MM.1S (cell line): ENCODE data around the gene C19orf81.

Experiments used
- DNase-seq: peaks from one replicate; pipeline ENCODE4 v3.0.0-alpha.2; 2015
- H2AFZ ChIP-seq: fragments of 300-600 bp; sonication (generic); 2 replicates; pipeline ENCODE4 v1.6.0; 2016; ENCODE audit warnings: antibody characterized with exemption, low read length
- H3F3A ChIP-seq: fragments of 300-600 bp; sonication (generic); 2 replicates; pipeline ENCODE4 v1.6.1; 2016; ENCODE audit warnings: mild to moderate bottlenecking, antibody characterized with exemption, low read length, moderate library complexity, mixed read lengths; ENCODE audit not compliant: insufficient read depth
- H3K27ac ChIP-seq: fragments of 300-600 bp; sonication (generic); 2 replicates; pipeline ENCODE4 v1.5.1; 2016; ENCODE audit warnings: mild to moderate bottlenecking, low read length
- H3K27me3 ChIP-seq: fragments of 300-600 bp; sonication (generic); replicated peaks from 2 replicates; pipeline ENCODE4 v1.6.0; 2016; ENCODE audit warnings: low read length; ENCODE audit not compliant: insufficient read depth
- H3K36me3 ChIP-seq: fragments of 300-600 bp; sonication (generic); replicated peaks from 2 replicates; pipeline ENCODE4 v1.6.1; 2016; ENCODE audit warnings: mild to moderate bottlenecking, low read length, mixed read lengths; ENCODE audit not compliant: insufficient read depth
- H3K4me1 ChIP-seq: fragments of 300-600 bp; sonication (generic); 2 replicates; pipeline ENCODE4 v1.6.1; 2016; ENCODE audit warnings: low read length, mixed read lengths
- H3K4me2 ChIP-seq: fragments of 300-600 bp; sonication (generic); 2 replicates; pipeline ENCODE4 v1.6.0; 2016; ENCODE audit warnings: low read depth, low read length
- H3K4me3 ChIP-seq: fragments of 300-600 bp; sonication (generic); 2 replicates; pipeline ENCODE4 v1.5.1; 2016; ENCODE audit warnings: low read length, mixed read lengths
- H3K79me2 ChIP-seq: fragments of 300-600 bp; sonication (generic); 2 replicates; pipeline ENCODE4 v1.6.1; 2016; ENCODE audit warnings: mixed run types, low read length, mixed read lengths
- H3K9ac ChIP-seq: fragments of 300-600 bp; sonication (generic); 2 replicates; pipeline ENCODE4 v1.6.1; 2016; ENCODE audit warnings: low read length, mixed read lengths
- H3K9me2 ChIP-seq: fragments of 300-600 bp; sonication (generic); replicated peaks from 2 replicates; pipeline ENCODE4 v1.6.1; 2016; ENCODE audit warnings: mild to moderate bottlenecking, low read length, mixed read lengths; ENCODE audit not compliant: insufficient read depth
- H3K9me3 ChIP-seq: fragments of 300-600 bp; sonication (generic); replicated peaks from 2 replicates; pipeline ENCODE4 v1.6.1; 2016; ENCODE audit warnings: mild to moderate bottlenecking, low read length, mixed read lengths; ENCODE audit not compliant: insufficient read depth
- H4K20me1 ChIP-seq: fragments of 300-600 bp; sonication (generic); 2 replicates; pipeline ENCODE4 v1.6.1; 2016; ENCODE audit warnings: mild to moderate bottlenecking, low read length, moderate library complexity, mixed read lengths; ENCODE audit not compliant: insufficient read depth
- EZH2 ChIP-seq: fragments of 300-600 bp; sonication (generic); optimal IDR thresholded peaks from 2 replicates; pipeline ENCODE3; 2017; ENCODE audit warnings: low read depth, mild to moderate bottlenecking, antibody characterized with exemption, low read length, mixed read lengths
- EZH2phosphoT487 ChIP-seq: fragments of 300-600 bp; sonication (generic); IDR thresholded peaks from 2 replicates; pipeline ENCODE4 v1.6.1; 2018; ENCODE audit warnings: antibody characterized with exemption, low read length
- TF ChIP-seq, protein P1 (sequence below): fragments of 300-600 bp; sonication (generic); IDR thresholded peaks from 2 replicates; pipeline ENCODE4 v1.5.1; 2016; ENCODE audit warnings: antibody characterized with exemption, low read length, mixed read lengths

Gene C19orf81

DNA sequence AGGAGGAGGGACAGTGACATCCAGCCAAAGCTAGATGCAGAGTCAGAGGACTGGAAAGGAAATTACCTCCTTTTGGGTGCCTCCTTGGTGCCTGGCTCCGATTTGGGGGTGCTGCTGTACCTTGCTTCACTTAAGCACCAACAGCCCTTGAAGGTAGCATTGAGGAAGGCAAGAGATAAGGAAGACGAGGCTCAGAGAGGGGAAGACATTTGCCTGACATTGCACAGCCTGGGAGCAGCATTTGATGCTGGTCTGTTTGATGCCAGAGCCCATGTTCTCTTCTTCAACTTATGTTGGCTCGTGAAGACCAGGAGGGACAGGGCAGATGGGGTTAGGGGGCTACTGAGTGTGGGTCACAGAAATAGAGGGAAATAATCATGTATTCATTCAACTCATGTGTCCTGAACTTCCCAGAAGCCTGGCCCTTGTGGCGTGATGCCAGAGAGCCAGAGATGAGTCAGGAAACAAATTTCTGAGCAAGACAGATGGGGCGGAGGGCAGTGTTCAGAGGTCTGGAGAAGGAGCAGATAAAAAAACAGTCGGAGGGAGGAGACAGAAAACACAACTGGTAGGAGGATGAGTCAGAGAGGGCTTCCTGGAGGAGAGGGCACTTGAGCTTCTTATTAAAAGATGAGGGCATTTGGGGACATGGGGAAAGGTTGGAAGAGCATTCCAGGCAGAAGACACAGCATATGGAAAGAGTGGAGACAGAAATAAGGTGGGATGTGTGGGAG lies 3.0 kb upstream of the C19orf81 start:
- Histone ChIP-seq H3K27ac (no peak overlapping the region), H3K27me3 (peaks cover 30% of the 10 kb centered on the region), H3K4me3 (no peak overlapping the region), H3K9me2 (no peaks in the 10 kb centered on the region), H3K4me2 (no peak overlapping the region), H4K20me1 (no peaks in the 10 kb centered on the region), H3K4me1 (no peaks in the 10 kb centered on the region), H3K79me2 (no peaks in the 10 kb centered on the region), H3K36me3 (no peaks in the 10 kb centered on the region), H3K9ac (no peak overlapping the region), H3F3A (no peaks in the 10 kb centered on the region), H2AFZ (no peak overlapping the region), H3K9me3 (no peaks in the 10 kb centered on the region)
- no peak for TF ChIP-seq EZH2
- no peak for DNase-seq

DNA sequence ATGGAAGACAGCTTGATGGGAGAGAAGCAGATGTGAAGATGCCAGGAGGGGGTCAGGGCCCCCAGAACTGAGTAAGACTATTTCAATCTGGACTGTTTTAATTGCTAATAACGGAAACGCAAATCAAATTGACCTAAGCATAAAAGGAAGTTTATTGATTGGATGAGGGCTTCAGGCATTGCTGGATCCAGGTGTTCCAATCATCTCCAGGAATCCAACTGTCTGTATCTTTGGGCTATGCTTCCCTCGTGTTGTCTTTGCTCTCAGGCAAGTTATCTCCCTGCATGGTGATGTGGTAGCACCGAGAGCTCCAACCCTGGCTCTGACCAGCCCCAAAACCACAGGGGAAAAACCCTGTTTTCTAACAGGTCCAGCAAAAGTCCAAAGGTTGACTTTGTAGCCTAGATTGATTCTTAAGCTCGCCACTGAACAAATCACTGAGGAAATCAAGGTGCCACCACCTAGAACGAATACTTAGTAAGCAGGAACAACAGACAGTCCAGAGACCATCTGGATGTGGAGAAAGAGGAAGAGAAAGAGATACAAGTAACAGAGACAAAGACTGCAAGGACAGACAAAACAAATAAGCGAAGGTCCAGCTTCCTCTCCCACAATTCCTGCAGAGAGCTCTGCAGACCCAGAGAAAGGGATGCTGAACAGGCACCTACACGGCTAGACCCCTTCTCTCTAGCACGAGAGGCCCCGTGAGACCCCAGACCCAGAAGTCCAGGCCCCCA lies 1.2 kb upstream of the C19orf81 start:
- H3K9ac ChIP-seq: no peak overlapping the region

DNA sequence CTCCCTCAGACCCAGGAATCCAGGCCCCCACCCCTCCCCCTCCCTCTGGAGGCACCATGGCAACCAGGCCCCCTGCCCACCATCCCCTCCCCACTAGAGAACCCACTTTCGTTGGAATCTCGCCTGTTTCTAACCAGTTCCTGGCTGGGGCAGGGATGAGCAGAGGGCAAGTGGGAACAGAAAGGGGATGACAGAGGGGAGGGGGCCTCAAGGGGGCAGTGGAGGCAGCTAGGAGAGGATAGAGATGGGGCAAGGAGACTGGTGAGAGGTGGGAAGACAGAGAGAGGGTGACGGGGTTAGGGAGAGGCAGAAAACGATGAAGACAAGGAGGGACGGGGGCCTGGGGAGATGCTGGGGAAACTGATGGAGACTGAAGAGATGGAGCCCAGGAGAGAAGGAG lies 586 bp upstream of the C19orf81 start:
- Histone ChIP-seq H3K4me3 (no peak overlapping the region), H3K79me2 (no peaks in the 10 kb centered on the region), H3K4me2 (no peak overlapping the region), H2AFZ (no peak overlapping the region), H3K27me3 (peaks cover 42% of the 10 kb centered on the region), H3F3A (no peaks in the 10 kb centered on the region), H3K4me1 (no peaks in the 10 kb centered on the region), H3K36me3 (no peaks in the 10 kb centered on the region), H3K27ac (no peak overlapping the region), H3K9ac (no peak overlapping the region), H4K20me1 (no peaks in the 10 kb centered on the region), H3K9me2 (no peaks in the 10 kb centered on the region), H3K9me3 (no peaks in the 10 kb centered on the region)
- TF ChIP-seq EZH2 (no peak), EZH2phosphoT487 (no peak)
- TF ChIP-seq, protein P1, sequence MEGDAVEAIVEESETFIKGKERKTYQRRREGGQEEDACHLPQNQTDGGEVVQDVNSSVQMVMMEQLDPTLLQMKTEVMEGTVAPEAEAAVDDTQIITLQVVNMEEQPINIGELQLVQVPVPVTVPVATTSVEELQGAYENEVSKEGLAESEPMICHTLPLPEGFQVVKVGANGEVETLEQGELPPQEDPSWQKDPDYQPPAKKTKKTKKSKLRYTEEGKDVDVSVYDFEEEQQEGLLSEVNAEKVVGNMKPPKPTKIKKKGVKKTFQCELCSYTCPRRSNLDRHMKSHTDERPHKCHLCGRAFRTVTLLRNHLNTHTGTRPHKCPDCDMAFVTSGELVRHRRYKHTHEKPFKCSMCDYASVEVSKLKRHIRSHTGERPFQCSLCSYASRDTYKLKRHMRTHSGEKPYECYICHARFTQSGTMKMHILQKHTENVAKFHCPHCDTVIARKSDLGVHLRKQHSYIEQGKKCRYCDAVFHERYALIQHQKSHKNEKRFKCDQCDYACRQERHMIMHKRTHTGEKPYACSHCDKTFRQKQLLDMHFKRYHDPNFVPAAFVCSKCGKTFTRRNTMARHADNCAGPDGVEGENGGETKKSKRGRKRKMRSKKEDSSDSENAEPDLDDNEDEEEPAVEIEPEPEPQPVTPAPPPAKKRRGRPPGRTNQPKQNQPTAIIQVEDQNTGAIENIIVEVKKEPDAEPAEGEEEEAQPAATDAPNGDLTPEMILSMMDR: no peak
- no peak for DNase-seq

More for the DNA sequence above, 1.2 kb upstream of the C19orf81 start:
- no peak for DNase-seq
- Histone ChIP-seq H3K36me3 (no peaks in the 10 kb centered on the region), H3F3A (no peaks in the 10 kb centered on the region), H3K4me3 (no peak overlapping the region), H3K4me1 (no peaks in the 10 kb centered on the region), H3K79me2 (no peaks in the 10 kb centered on the region), H3K9me2 (no peaks in the 10 kb centered on the region), H3K4me2 (no peak overlapping the region), H3K9me3 (no peaks in the 10 kb centered on the region), H2AFZ (no peak overlapping the region), H3K27me3 (peaks cover 42% of the 10 kb centered on the region), H4K20me1 (no peaks in the 10 kb centered on the region), H3K27ac (no peak overlapping the region)
- TF ChIP-seq EZH2: no peak
- TF ChIP-seq EZH2phosphoT487: no peak
- TF ChIP-seq, protein P1: no peak

DNA sequence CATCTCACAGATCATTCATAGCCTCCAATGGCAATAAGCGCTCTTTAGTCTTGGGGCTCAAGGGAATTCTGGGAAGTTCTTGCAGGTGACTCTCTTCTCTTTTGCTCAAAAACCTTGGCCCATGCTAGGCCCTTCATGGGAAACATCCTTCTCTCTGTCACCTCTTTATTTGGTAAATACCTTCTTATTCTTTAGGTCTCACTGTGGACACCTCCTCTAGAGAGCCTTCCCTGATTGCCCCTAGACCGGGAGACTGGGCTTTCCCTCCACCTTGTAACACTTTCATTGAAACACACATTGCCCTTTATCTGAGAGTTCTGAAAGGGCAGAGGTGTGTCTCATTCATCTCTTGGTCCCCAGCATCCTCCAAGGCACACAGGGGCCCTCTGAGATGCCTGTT lies 1.9 kb downstream of the C19orf81 start:
- Histone ChIP-seq H3K9me3 (no peaks in the 10 kb centered on the region), H2AFZ (no peak overlapping the region), H3K27me3 (peaks cover 50% of the 10 kb centered on the region), H4K20me1 (no peaks in the 10 kb centered on the region), H3K27ac (no peak overlapping the region), H3K36me3 (no peaks in the 10 kb centered on the region), H3K79me2 (no peaks in the 10 kb centered on the region), H3K9me2 (no peaks in the 10 kb centered on the region), H3F3A (no peaks in the 10 kb centered on the region), H3K9ac (no peak overlapping the region), H3K4me1 (no peaks in the 10 kb centered on the region), H3K4me3 (no peak overlapping the region), H3K4me2 (no peak overlapping the region)
- no peak for DNase-seq
- TF ChIP-seq, protein P1: no peak
- TF ChIP-seq EZH2 (no peak), EZH2phosphoT487 (no peak)
